ENCODE measurements around the gene MRPS23. TPM values are rescaled to one million over a fixed set of nuclear protein-coding genes. Genes with fewer than 3 reads are reported as not detected.

Gene MRPS23
- total RNA-seq, 1 experiment from 2014 or later, result 83.4 TPM

DNA sequence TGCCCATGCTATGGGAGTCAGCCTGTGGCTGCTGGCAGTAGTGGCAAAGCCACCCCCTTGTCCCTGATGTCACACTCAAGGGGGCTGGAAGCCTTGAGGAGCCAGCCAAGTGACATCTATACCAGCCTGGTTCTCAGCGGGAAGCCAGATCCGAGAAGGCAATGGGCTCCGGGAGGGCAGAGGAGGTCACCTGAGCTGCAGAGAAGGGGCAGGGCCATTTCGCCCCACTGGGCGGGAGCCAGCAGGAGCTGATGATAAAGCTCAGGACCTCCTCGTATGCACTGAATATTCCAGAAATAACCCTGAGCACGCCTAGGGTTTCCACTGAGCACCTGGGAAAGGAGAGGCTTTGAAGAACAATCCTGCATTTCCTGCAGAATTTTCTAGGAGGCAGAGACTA is 19.0 kb downstream of the MRPS23 start:
- no peak overlapping the region for H3K4me3 ChIP-seq
- no peaks in the 10 kb centered on the region for H3K27me3 ChIP-seq (replicated peaks)
- no peaks in the 10 kb centered on the region for H3K36me3 ChIP-seq
- H3K9me3 ChIP-seq (replicated peaks), result no peaks in the 10 kb centered on the region
- no peak for DNase-seq (ENCODE audit: low read depth in 1 of 2, low spot score in 2 of 2)
- peaks cover 7% of the 10 kb centered on the region for H3K4me1 ChIP-seq (replicated peaks)
- H3K27ac ChIP-seq, result no peak overlapping the region

- no peak for DNase-seq (ENCODE audit: low read depth in 1 of 2, low spot score in 2 of 2)
- Histone ChIP-seq H3K4me3 (no peak overlapping the region), H3K9me3 (replicated peaks) (no peaks in the 10 kb centered on the region; the same call in 1 of the 2 replicates)
These were observed 26.1 kb downstream of the MRPS23 start for GRCh38 chr17:57823469-57824401.

DNA sequence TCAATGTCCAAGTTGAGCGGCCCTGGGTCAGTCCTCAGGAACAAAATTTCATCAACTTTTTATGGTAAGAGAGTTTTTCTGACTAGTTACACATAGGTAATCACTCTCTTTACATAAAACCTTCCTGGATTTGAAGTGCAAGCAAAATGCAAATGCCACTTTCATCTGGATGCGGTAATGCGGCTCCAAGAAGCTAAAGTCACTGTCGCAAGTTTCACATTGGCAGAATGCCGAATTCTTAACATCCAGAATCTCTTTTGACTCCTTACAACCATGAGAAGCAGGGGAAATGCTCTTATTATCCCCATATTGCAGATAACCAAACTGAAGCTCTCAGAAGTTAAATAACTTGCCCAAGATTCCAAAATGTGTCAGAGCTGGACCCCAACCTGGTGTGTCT is 30.0 kb downstream of the MRPS23 start:
- no peaks in the 10 kb centered on the region for H3K4me1 ChIP-seq (replicated peaks)
- no peaks in the 10 kb centered on the region; the same call in 1 of the 2 replicates for H3K9me3 ChIP-seq (replicated peaks)
- peaks cover 5% of the 10 kb centered on the region; the same call in 1 of the 2 replicates for H3K27me3 ChIP-seq (replicated peaks)
- no peak overlapping the region for H3K27ac ChIP-seq
- no peak overlapping the region for H3K4me3 ChIP-seq
- no peak for DNase-seq (ENCODE audit: low read depth in 1 of 2, low spot score in 2 of 2)
- no peaks in the 10 kb centered on the region for H3K36me3 ChIP-seq

More at GRCh38 chr17:57823469-57824401, 26.1 kb downstream of the MRPS23 start:
- Histone ChIP-seq H3K27me3 (replicated peaks) (0 out of 2 replicates have a peak, but pooled peaks cover 5% of the 10 kb centered on the region), H3K36me3 (no peaks in the 10 kb centered on the region), H3K4me1 (replicated peaks) (no peaks in the 10 kb centered on the region), H3K27ac (no peak overlapping the region)

DNA sequence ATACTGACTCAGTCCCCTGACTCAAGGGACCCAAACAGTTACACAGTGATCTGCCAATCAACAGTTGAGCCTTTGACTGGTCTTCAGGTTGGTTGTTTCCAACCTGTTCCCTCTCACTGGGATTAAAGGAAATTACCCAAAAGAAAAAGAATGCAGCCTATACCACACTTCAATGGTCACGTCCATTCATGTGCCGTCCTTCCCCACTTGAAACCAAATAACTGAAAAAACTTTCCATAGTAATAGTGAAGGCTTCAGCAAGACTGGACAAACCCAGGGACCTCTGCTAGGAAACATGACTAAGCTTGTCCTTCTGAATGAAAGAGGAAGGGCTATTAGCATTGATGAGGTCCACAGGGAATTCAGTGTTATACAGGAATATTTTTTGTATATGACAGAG is 30.6 kb downstream of the MRPS23 start:
- Histone ChIP-seq H3K27me3 (replicated peaks) (peaks cover 11% of the 10 kb centered on the region; the same call in 1 of the 2 replicates), H3K4me1 (replicated peaks) (no peaks in the 10 kb centered on the region), H3K36me3 (no peaks in the 10 kb centered on the region), H3K9me3 (replicated peaks) (no peaks in the 10 kb centered on the region; the same call in 1 of the 2 replicates), H3K27ac (no peak overlapping the region), H3K4me3 (no peak overlapping the region)
- DNase-seq (ENCODE audit: low read depth in 1 of 2, low spot score in 2 of 2), result no peak

- no peaks in the 10 kb centered on the region for H3K36me3 ChIP-seq
- no peaks in the 10 kb centered on the region for H3K4me1 ChIP-seq (replicated peaks)
- H3K27me3 ChIP-seq (replicated peaks), result peaks cover 11% of the 10 kb centered on the region; the same call in 1 of the 2 replicates
- H3K27ac ChIP-seq, result no peak overlapping the region
- no peak overlapping the region for H3K4me3 ChIP-seq
- H3K9me3 ChIP-seq (replicated peaks), result no peaks in the 10 kb centered on the region; the same call in 1 of the 2 replicates
- DNase-seq (ENCODE audit: low read depth in 1 of 2, low spot score in 2 of 2), result no peak
These were observed 31.8 kb downstream of the MRPS23 start for GRCh38 chr17:57818066-57818465.

- Histone ChIP-seq H3K27ac (no peak overlapping the region), H3K4me1 (replicated peaks) (no peaks in the 10 kb centered on the region), H3K36me3 (no peaks in the 10 kb centered on the region), H3K4me3 (no peak overlapping the region), H3K9me3 (replicated peaks) (no peaks in the 10 kb centered on the region; the same call in 1 of the 2 replicates), H3K27me3 (replicated peaks) (peaks cover 11% of the 10 kb centered on the region; the same call in 1 of the 2 replicates)
- DNase-seq (ENCODE audit: low read depth in 1 of 2, low spot score in 2 of 2), result peak in 1 of 2 experiments; percentile 29
These were observed 32.5 kb downstream of the MRPS23 start for GRCh38 chr17:57817299-57817698.

DNA sequence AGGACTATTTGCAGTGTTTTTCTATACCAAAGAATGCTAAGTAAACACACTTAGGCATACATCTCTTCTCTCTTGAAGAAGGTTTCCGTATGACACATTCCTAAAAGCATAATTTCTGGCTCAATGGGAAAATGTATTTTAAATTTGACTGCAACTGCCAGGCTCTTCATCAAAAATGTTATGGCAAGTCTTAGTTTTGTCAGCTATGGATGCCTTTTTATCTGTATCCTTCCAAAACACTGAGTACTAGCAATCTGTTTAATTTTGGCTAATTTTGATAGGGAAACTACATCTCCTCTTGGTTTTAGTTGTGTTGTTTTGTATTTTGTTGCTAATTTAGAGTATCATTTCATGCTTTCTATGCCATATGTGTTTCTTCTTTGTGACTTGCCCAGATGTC is 35.4 kb downstream of the MRPS23 start:
- H3K4me3 ChIP-seq, result no peak overlapping the region
- H3K36me3 ChIP-seq, result no peaks in the 10 kb centered on the region
- H3K4me1 ChIP-seq (replicated peaks), result peaks cover 21% of the 10 kb centered on the region
- no peak for DNase-seq (ENCODE audit: low read depth in 1 of 2, low spot score in 2 of 2)
- H3K27ac ChIP-seq, result no peak overlapping the region
- H3K9me3 ChIP-seq (replicated peaks), result no peaks in the 10 kb centered on the region
- H3K27me3 ChIP-seq (replicated peaks), result peaks cover 6% of the 10 kb centered on the region

DNA sequence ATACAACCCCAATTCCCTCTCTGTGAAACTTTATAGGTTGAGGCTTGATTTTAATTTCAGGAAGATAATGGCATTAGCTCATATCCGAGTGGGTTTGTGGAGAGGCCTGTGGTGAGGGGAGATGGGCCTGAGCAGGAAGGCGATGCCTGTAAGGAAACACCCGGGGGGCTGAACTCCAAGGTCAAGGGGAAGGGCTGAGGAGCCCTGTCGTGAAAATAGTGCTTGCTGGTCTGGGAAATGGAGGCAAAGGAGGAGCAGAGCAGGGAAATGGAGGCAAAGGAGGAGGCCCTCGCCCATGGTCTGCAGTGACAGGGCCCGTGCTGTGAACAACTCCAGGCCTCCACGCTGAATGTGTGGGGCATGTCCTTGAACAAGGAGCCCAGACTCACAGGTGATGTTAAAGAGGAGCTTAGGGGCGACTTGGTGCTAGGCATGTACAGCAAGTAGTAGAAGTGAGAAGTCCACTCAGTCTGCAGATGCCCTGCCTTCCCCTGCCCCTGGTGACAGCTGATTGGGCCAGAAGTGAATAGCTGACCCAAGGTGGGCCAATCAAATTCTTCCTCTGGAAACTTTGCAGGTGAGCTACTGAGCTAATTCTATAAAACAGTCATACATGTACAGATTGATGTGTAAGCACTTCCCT is 38.1 kb downstream of the MRPS23 start:
- H3K27me3 ChIP-seq (replicated peaks), result peaks cover 6% of the 10 kb centered on the region

DNA sequence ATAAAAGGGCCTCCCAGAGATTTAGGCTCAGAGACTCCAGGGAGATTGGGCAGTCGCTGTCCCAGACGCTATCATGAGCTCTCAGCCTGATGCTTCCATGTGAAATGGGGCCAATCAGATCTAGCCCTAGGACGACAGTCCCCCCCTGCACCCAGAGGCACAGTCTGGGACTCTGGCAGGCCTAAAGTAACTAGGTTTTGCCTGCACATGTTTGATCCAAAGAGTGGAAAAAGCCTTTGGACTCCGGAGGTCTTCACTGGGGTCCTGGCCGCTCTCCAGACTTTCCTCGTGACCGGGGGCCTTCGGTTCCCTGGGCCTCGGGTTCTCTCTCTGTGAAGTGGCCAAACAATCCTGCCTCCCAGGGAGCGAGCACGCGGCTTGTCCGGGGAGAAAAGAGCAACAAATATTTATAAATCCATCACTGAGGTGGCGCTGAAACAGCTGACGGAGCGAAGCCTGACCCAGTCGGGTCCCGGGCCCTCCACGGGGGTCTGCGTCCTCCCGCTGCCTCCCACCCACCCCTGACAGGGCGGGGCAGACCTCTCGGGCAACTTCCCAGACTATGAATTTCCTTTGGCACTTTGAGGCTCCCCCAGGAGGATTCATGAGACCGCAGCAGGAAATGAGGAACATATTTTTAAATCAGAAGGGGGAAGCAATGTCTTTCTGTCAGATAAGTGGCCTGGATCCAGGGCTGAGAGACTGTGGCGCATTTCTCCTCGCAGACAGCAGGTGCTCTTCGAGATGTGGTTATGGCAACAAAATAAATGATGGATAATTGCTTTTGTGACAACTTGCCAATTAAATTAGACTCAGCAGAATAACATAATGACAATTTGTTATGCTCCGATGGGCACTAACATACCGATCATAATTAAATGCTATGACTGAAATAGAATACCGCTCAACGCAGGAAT is 38.9 kb downstream of the MRPS23 start:
- peak overlapping the region; percentile 13; the same call in 1 of the 2 replicates for H3K4me3 ChIP-seq
- no peak overlapping the region for H3K27ac ChIP-seq
- H3K9me3 ChIP-seq (replicated peaks), result no peaks in the 10 kb centered on the region
- no peaks in the 10 kb centered on the region for H3K36me3 ChIP-seq
- peaks cover 21% of the 10 kb centered on the region for H3K4me1 ChIP-seq (replicated peaks)
- DNase-seq (ENCODE audit: low read depth in 1 of 2, low spot score in 2 of 2), result peak; percentile 57 to 62
- H3K27me3 ChIP-seq (replicated peaks), result peaks cover 9% of the 10 kb centered on the region

More for the DNA sequence above, 38.1 kb downstream of the MRPS23 start:
- no peak overlapping the region for H3K4me3 ChIP-seq
- H3K9me3 ChIP-seq (replicated peaks), result no peaks in the 10 kb centered on the region
- no peak overlapping the region for H3K27ac ChIP-seq
- DNase-seq (ENCODE audit: low read depth in 1 of 2, low spot score in 2 of 2), result peak in 1 of 2 experiments; percentile 33
- peaks cover 21% of the 10 kb centered on the region for H3K4me1 ChIP-seq (replicated peaks)
- H3K36me3 ChIP-seq, result no peaks in the 10 kb centered on the region

GRCh38 chr17:57809879-57810278 is 40.0 kb downstream of the MRPS23 start:
- H3K27ac ChIP-seq, result no peak overlapping the region
- H3K4me1 ChIP-seq (replicated peaks), result peaks cover 21% of the 10 kb centered on the region
- H3K4me3 ChIP-seq, result no peak overlapping the region
- no peaks in the 10 kb centered on the region for H3K36me3 ChIP-seq
- H3K9me3 ChIP-seq (replicated peaks), result no peaks in the 10 kb centered on the region
- H3K27me3 ChIP-seq (replicated peaks), result peaks cover 9% of the 10 kb centered on the region
- peak in 1 of 2 experiments; percentile 39 for DNase-seq (ENCODE audit: low read depth in 1 of 2, low spot score in 2 of 2)

- Histone ChIP-seq H3K27ac (no peak overlapping the region), H3K4me1 (replicated peaks) (peaks cover 21% of the 10 kb centered on the region), H3K27me3 (replicated peaks) (peaks cover 3% of the 10 kb centered on the region), H3K36me3 (no peaks in the 10 kb centered on the region), H3K4me3 (no peak overlapping the region), H3K9me3 (replicated peaks) (no peaks in the 10 kb centered on the region)
- peak in 1 of 2 experiments; percentile 3 for DNase-seq (ENCODE audit: low read depth in 1 of 2, low spot score in 2 of 2)
These were observed 41.0 kb downstream of the MRPS23 start for GRCh38 chr17:57808882-57809281.

DNA sequence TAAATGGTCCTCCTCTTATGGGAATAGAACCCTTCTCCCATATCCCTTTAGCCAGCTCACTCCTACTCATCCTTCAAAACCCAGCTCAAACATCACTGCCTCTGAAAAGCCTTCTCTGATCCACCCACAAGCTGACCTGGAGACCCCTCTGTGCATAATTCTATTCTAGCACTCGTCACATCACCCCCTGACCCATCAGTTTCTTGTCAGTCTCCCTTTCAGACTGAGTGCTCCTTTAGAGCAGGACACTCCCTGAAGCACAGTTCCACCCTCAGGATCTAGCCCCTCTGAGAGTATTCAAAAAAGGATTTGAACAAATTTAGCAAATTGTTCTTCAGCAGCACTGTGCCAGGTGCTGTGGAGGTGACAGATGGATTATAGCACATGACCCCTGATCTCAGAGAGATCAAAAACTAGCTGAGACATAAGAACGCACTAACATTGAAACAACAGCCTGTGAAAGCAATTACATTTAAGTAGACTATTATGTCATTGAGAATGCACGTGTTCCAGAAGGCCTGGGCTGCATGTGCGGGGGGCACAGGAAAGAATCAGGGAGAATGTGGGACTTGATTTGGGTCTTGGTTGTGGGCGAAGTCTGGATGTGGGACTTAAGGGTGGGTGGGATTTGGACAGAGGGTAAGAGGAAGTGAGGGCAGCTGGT is 43.5 kb downstream of the MRPS23 start:
- Histone ChIP-seq H3K27me3 (replicated peaks) (peaks cover 3% of the 10 kb centered on the region), H3K27ac (no peak overlapping the region), H3K4me1 (replicated peaks) (peaks cover 16% of the 10 kb centered on the region), H3K36me3 (no peaks in the 10 kb centered on the region), H3K4me3 (no peak overlapping the region), H3K9me3 (replicated peaks) (peaks cover 3% of the 10 kb centered on the region; the same call in 1 of the 2 replicates)
- DNase-seq (ENCODE audit: low read depth in 1 of 2, low spot score in 2 of 2), result peak in 1 of 2 experiments; percentile 29

Measured in SJSA1 (cell line).